ENCODE data around the gene TNS1.
"Not testable (repeated sequence)": the region's sequence is repeated elsewhere in the genome, so short reads cannot be mapped to it uniquely, and the experiment has no call there.

TNS1 gene

GRCh38 chr2:218002845-218003180 is at the start of gene TNS1:
Gene TNS1 (minus strand): TSS chr2:218002995. CDS start chr2:218002872, 123 bp downstream.
- DNase-seq = no peak

DNA sequence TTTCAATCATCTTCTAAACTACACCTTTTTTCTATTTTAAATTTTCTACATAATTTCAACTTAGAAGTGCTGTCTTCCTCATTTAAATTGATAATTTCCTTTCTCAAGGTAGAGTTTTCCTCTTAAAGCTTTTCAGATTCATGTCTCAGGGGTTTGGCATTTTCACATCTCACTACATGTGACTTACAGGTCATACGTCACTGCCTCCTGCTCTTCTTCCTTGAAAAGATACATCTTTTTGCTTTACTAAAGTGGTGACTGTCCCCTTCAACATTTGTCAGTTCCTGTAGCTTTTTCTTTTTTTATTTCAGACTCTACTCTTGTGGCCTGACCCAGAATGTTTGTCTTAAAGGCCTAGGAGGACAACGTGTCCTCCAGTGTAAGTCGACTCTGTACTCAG is 49.1 kb upstream of the TNS1 start:
- DNase-seq = no peak

GRCh38 chr2:218047536-218048225 is 44.9 kb upstream of the TNS1 start:
- DNase-seq = no peak

DNA sequence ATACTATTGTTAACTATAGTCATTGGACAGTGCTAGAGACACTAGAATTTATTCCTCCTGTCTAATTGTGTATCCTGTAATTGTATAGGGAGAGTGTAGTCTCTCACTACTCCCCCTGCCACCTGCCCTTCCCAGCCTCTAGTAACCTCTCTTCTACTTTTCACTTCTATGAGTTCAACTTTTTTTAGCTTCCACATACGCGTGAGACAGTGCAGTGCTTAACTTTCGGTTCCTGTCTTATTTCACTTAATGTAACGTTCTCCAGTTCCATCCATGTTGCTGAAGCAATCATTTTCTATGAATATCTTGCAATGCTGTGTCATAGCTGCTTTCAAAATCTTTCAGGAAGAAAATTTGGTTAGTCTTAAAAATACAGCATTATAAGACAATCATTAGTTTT is 43.4 kb upstream of the TNS1 start:
- DNase-seq = no peak

DNA sequence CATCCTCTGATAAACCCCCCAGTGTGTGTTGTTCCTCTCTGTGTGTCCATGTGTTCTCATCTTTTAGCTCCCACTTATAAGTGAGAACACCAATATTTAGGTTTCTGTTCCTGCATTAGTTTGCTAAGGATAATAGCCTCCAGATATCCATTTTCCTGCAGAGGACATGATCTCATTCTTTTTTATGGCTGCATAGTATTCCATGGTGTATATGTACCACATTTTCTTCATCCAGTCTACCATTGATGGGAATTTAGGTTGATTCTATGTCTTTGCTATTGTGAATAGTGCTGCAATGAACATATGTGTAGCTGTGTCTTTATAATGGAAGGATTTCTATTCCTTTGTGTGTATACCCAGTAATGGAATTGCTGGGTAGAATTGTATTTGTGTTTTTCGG is 41.8 kb upstream of the TNS1 start:
- DNase-seq = not testable (repeated sequence)

DNA sequence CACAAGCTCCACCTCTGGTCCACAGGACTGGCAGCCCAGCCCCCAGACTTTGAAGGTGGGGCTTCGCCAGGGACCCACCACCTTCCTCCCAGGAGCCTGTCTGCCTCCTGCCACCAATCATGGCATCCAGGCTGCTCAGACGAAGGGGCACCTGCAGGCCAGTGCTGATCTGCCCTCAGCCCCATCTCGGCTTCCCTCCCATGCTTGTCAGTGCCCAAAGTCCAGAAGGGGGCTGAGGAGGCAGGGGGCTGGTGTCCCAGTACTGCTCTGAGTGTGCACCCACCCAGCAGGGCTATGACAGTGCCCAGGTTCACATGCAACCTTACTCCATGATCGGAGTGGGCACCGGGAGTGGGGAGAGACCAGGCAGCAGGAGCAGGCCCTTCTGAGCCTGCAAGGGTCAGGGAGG is 40.9 kb upstream of the TNS1 start:
- DNase-seq = no peak

DNA sequence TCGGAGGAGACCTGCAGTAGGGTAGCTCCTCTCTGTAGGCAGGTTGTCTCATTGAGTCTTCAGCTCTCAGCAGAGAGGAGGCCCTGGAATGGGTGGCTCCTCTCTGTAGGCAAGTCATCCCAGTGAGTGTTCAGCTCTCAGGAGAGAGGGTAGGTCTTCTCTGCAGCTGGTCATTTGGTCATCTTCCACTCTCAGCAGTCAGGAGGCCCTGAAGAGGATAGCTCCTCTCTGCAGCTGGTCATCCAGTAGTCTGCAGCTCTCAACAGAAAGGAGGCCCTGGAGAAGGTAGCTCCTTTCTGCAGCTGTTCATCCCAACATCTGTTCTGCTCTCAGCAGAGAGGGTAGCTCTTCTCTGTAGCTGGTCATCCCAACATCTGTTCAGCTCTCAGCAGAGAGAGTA is 40.3 kb upstream of the TNS1 start:
- no peak for DNase-seq

DNA sequence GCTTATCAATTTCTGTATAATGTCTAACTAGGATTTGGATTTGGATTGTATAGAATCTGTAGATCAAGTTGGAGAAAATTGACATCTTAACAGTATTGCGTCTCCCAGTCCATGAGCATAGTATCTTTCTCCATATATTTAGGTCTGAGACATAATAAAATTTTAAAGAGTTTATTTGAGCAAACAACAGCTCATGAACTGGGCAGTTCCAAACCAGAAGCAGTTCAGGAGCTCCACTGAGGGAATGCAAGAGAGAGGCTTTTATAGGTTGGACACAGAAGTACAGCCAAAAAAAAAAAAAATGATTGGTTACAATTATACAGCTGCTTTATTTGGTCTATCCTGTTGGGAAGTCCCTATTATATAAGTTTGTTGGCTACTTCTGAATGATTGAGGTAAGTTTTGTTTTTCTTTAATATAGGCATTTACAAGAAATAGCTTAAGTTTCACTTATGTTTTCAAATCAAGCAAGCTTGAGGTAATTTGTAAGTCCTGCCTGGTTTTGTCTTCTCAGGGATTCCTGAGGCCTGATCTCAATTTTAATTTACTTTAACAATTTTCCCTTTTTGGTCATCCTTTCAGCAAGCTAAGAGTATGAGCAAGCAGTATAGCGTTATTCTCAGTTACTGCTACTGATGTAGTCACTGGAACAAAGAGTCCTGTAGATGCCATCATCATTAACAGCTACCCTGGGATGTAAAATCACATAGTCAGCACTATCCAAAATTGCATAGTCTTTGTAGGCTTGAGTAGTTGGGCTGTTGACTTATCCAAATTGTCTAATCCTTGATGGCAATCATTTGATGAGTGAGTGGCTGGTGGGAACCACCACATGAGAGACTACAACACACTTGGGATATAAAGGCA is 38.7 kb upstream of the TNS1 start:
- DNase-seq = no peak

- no peak for DNase-seq
These were observed 38.1 kb upstream of the TNS1 start for GRCh38 chr2:218040883-218041282.

- no peak for DNase-seq
These were observed 36.4 kb upstream of the TNS1 start for GRCh38 chr2:218039171-218039570.

- DNase-seq = no peak
These were observed 33.6 kb upstream of the TNS1 start for GRCh38 chr2:218036371-218036770.

DNA sequence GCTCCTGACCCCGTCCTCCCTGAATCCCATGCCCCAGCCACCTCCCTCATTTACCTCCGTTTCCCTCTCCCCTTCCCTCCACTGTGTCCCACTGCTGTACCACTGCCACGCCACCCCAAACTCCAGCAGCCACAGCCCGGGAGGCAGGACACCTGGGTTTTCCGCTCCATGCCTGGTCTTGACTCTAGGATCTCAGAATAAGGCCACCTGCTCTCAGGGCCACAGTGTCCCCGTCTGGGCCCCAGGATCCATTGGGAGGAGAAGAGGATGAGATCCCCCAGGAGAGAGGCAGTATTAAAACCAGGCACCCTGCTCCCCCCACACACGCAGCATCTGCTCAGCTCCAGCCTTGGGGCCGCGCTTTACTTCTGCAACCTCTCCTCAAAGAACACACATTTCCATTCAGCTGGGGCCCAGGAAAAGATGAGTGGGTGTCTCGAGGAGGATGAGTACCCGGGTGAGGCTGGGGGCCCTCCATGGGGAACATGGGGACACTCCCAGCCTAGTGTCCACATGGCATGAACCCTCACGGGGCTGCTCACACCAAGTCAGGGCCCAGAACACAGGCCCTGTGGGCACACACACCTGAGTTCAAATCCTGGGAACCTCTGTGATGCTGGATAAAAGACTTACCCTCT is 32.8 kb upstream of the TNS1 start:
- no peak for DNase-seq

DNA sequence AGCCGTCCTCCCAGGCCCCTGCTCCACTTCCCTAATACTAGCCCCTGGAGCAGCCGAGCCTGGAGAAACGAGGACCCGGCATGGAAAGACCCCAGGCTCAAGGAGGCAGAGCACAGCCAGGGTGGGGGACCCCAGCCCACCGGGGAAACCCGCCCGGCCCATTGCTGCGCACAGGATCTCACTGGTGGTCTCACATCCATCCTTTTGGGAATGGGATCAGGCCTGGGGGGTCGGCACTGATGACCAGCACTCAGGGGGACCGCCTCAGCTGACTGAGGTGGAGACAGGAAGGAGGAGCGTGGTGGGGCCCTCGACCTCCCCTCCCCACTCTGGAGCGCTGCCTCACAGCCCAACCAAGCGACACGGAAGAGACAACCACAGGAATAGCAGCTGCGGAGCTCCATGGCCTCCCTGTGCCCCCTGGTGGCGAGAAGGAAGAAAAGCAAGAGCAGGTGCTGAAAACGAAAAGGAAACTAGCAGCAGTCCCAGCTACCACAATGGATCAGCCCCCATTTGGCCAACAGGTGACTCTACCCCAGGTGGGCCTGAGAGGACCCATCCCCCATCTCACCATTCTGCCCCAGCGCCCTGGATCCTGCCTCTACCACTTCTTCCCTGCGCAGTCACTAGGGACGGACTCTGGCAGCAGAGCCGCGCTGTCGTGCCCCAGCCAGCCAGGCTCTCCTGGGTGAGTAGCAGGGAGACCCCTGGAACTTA is 31.9 kb upstream of the TNS1 start:
- peak; percentile 30 to 32 for DNase-seq

DNA sequence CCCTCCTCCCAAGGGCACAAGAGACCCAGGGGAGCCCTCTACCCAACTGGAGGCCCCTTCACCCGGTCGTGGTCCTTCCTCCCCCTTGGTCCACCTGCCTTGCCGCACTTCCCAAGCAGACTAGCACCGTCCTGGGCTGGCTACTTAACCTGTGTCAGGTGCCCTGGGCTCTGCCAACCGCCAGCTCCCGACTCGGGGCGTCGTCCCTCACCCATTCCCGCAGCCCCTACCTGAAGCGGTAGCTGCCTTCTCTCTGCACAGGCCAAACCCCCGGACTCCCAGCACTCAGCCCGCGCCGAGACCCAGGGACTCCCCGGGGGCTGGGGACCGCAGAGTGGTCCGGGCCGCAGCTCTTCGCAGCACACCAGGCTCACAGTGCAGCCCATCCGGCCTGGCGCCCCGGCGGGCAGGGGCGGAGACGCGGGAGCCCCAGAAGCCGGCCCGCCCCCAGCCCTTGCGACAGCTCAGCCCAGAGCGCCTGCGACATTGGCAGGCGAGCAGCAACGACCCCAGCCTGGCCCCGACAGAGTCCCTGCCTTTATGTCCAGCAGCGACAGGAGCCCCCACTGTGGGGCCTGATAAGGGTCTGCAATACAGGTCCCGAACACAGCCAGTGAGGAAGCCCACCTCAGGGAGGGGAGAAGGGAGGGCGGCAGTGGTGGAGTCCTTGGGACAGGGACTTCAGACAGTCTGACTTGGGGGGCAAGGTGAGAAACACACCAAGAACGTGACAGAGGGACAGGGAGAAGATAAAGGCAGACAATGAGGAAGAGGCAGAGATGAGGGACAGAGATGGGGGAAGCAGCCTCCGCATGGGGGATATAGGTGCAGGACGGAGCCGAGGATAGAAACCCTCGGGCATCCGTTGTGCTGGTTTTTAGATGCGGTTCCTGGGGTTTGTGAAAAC is 31.0 kb upstream of the TNS1 start:
- DNase-seq = no peak

GRCh38 chr2:218033208-218033589 is 30.4 kb upstream of the TNS1 start:
- no peak for DNase-seq

GRCh38 chr2:218032336-218033171 is 29.8 kb upstream of the TNS1 start:
- no peak for DNase-seq

GRCh38 chr2:218031771-218032257 is 29.0 kb upstream of the TNS1 start:
- no peak for DNase-seq

GRCh38 chr2:218031261-218031660 is 28.5 kb upstream of the TNS1 start:
- no peak for DNase-seq

DNA sequence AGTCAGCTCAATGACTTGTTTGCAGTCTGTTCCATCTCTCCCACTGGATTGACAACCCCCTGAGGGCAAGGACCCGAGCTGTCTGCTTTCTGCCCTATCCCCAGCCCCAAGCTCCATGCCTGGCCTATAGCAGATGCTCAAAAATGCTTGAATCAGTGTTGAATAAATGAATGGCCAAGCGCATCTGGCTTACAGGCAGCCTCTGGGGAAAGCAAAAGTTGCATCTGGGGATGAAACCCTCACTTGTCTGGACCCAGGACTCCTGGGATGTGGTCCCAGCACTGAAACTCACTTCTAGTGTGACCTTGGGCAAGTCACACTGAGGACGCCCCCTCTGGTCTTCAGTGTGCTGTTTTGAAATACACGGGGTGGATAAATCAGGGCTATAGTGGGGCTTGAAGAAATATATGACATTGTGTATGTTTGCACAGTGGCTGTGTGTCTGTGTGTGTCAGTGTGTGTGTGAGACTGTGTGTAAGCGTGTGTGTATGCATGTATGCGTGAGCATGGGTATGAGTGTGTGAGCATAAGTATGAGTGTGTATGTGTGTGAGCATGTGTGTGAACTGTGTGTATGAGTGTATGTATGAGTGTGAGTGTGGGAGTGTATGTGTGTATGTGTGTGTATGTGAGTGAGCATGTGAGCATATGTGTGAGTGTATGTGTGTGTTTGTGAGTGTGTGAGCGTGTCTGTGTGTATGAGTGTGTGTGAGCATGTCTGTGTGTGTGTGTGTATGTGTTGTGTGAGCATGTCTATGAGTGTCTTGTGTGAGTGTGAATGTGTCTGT is 27.8 kb upstream of the TNS1 start:
- no peak for DNase-seq
